ENCODE results near the gene NMUR1.

The NMUR1 gene

GRCh38 chr2:231523451-231524285 is 6.6 kb downstream of the NMUR1 start:
- no peak for TF ChIP-seq CTCF (IDR thresholded peaks at IDR 0.05; ENCODE audit: low read depth, low read length)
- DNase-seq (ENCODE audit: extremely low read depth, low read depth), result no peak

- no peak for TF ChIP-seq CTCF (IDR thresholded peaks at IDR 0.05; ENCODE audit: low read depth, low read length)
- no peak for DNase-seq (ENCODE audit: extremely low read depth, low read depth)
Observed at GRCh38 chr2:231522418-231523180, 7.6 kb downstream of the NMUR1 start.

GRCh38 chr2:231521443-231521842 is 8.8 kb downstream of the NMUR1 start:
- TF ChIP-seq CTCF (IDR thresholded peaks at IDR 0.05; ENCODE audit: low read depth, low read length), result no peak
- DNase-seq (ENCODE audit: extremely low read depth, low read depth), result no peak

GRCh38 chr2:231519975-231520555 is 10.2 kb downstream of the NMUR1 start:
- no peak for DNase-seq (ENCODE audit: extremely low read depth, low read depth)
- no peak for TF ChIP-seq CTCF (IDR thresholded peaks at IDR 0.05; ENCODE audit: low read depth, low read length)

- no peak for TF ChIP-seq CTCF (IDR thresholded peaks at IDR 0.05; ENCODE audit: low read depth, low read length)
- DNase-seq (ENCODE audit: extremely low read depth, low read depth), result no peak
Observed at GRCh38 chr2:231518771-231519170, 11.5 kb downstream of the NMUR1 start.

GRCh38 chr2:231515603-231516002 is 14.6 kb downstream of the NMUR1 start:
- no peak for DNase-seq (ENCODE audit: extremely low read depth, low read depth)
- no peak for TF ChIP-seq CTCF (IDR thresholded peaks at IDR 0.05; ENCODE audit: low read depth, low read length)

- no peak for TF ChIP-seq CTCF (IDR thresholded peaks at IDR 0.05; ENCODE audit: low read depth, low read length)
- DNase-seq (ENCODE audit: extremely low read depth, low read depth), result no peak
Observed at GRCh38 chr2:231514951-231515297, 15.3 kb downstream of the NMUR1 start.

Measured in AG09319 (cell line).